Measurements from ENCODE around the gene ATP6V1A. TPM values are rescaled to one million over a fixed set of nuclear protein-coding genes. Genes with fewer than 3 reads are reported as not detected.

Gene ATP6V1A
- total RNA-seq, 4 donors from 2014 or later = 23.0 to 38.8 (median 26.1) TPM

- Histone ChIP-seq H3K27ac (no peak overlapping the region), H3K36me3 (peaks cover 0 to 41% of the 10 kb centered on the region in 2 donors), H3K4me1 (peaks cover 0 to 13% (median 0%) of the 10 kb centered on the region in 3 donors), H3K4me3 (no peak overlapping the region), H3K27me3 (no peaks in the 10 kb centered on the region), H3K9me3 (no peaks in the 10 kb centered on the region)
- TF ChIP-seq EP300 (IDR thresholded peaks at IDR 0.05) = no peak
- TF ChIP-seq CTCF (IDR thresholded peaks at IDR 0.05) = no peak
- no peak for TF ChIP-seq POLR2A (IDR thresholded peaks at IDR 0.05)
- no peak for ATAC-seq
- 53 to 64% methylated on average over 1 of the region's 1 CpG for WGBS, 2 donors (ENCODE audit: low coverage in 1 of 2)
Measured at GRCh38 chr3:113719294-113719693, 27.5 kb upstream of the ATP6V1A start.

- 26 to 28% methylated on average over 2 of the region's 2 CpGs for WGBS, 2 donors (ENCODE audit: low coverage in 1 of 2)
- ATAC-seq = no peak
- TF ChIP-seq POLR2A (IDR thresholded peaks at IDR 0.05) (no peak), POLR2AphosphoS5 (IDR thresholded peaks at IDR 0.05) (no peak), CTCF (IDR thresholded peaks at IDR 0.05) (no peak)
- Histone ChIP-seq H3K4me1 (peaks cover 0 to 13% (median 0%) of the 10 kb centered on the region in 3 donors), H3K4me3 (no peak overlapping the region), H3K9me3 (no peaks in the 10 kb centered on the region), H3K27me3 (no peaks in the 10 kb centered on the region), H3K27ac (no peak overlapping the region), H3K36me3 (peaks cover 0 to 41% of the 10 kb centered on the region in 2 donors)
Measured at GRCh38 chr3:113719758-113720157, 27.1 kb upstream of the ATP6V1A start.

- Histone ChIP-seq H3K36me3 (peaks cover 0 to 41% of the 10 kb centered on the region in 2 donors), H3K4me1 (peaks cover 0 to 24% (median 0%) of the 10 kb centered on the region in 3 donors), H3K27ac (no peak overlapping the region), H3K4me3 (no peak overlapping the region), H3K27me3 (no peaks in the 10 kb centered on the region), H3K9me3 (no peaks in the 10 kb centered on the region)
- ATAC-seq = no peak
- WGBS, 2 donors (ENCODE audit: low coverage in 1 of 2) = 69 to 71% methylated on average over 3 of the region's 3 CpGs
- TF ChIP-seq POLR2A (IDR thresholded peaks at IDR 0.05) (no peak), CTCF (IDR thresholded peaks at IDR 0.05) (no peak), EP300 (IDR thresholded peaks at IDR 0.05) (no peak), POLR2AphosphoS5 (IDR thresholded peaks at IDR 0.05) (no peak)
Measured at GRCh38 chr3:113721636-113722035, 25.2 kb upstream of the ATP6V1A start.

GRCh38 chr3:113728661-113729060 is 18.2 kb upstream of the ATP6V1A start:
- H3K27ac ChIP-seq = no peak overlapping the region
- peaks cover 0 to 68% (median 0%) of the 10 kb centered on the region in 3 donors for H3K4me1 ChIP-seq
- 100% methylated on average over 1 to 2 of the region's 2 CpGs for WGBS, 2 donors (ENCODE audit: low coverage in 1 of 2)
- no peak overlapping the region for H3K4me3 ChIP-seq
- H3K9me3 ChIP-seq = no peaks in the 10 kb centered on the region
- H3K27me3 ChIP-seq = no peaks in the 10 kb centered on the region
- TF ChIP-seq CTCF (IDR thresholded peaks at IDR 0.05) = no peak
- no peak for TF ChIP-seq EP300 (IDR thresholded peaks at IDR 0.05)
- no peak for TF ChIP-seq POLR2AphosphoS5 (IDR thresholded peaks at IDR 0.05)
- no peak for TF ChIP-seq POLR2A (IDR thresholded peaks at IDR 0.05)
- ATAC-seq = no peak
- H3K36me3 ChIP-seq = no peaks in the 10 kb centered on the region

GRCh38 chr3:113730550-113730949 is 16.3 kb upstream of the ATP6V1A start:
- no peak for TF ChIP-seq EP300 (IDR thresholded peaks at IDR 0.05)
- TF ChIP-seq POLR2A (IDR thresholded peaks at IDR 0.05) = no peak
- no peak for TF ChIP-seq POLR2AphosphoS5 (IDR thresholded peaks at IDR 0.05)
- TF ChIP-seq CTCF (IDR thresholded peaks at IDR 0.05) = no peak
- Histone ChIP-seq H3K27ac (no peak overlapping the region), H3K4me3 (no peak overlapping the region), H3K4me1 (peaks cover 0 to 80% (median 6%) of the 10 kb centered on the region in 3 donors), H3K36me3 (no peaks in the 10 kb centered on the region), H3K27me3 (no peaks in the 10 kb centered on the region), H3K9me3 (no peaks in the 10 kb centered on the region)
- 69 to 75% methylated on average over 1 of the region's 1 CpG for WGBS, 2 donors (ENCODE audit: low coverage in 1 of 2)
- no peak for ATAC-seq

Data from gastroesophageal sphincter (tissue), 4 donors.